CD14-positive monocyte (primary cell): ENCODE measurements around the gene IFNGR1. TPM values are rescaled to one million over a fixed set of nuclear protein-coding genes. Genes with fewer than 3 reads are reported as not detected.

Experiments
- DNase-seq, 3 donors: peaks; one replicate each; pipeline ENCODE4 v3.0.0-alpha.2; 2011 to 2022
- H2AFZ ChIP-seq: 2 replicates; pipeline ENCODE4 v1.6.0; 2012; ENCODE audit warnings: mild to moderate bottlenecking, low read depth, low read length, inconsistent platforms; ENCODE audit not compliant: insufficient read depth, poor library complexity, severe bottlenecking
- H3K27ac ChIP-seq, 2 donors: 1 replicate in 1 of 2; 2 replicates in 1 of 2; pipeline ENCODE4 v1.5.1; 2012 to 2013; ENCODE audit warnings: low read length in 2 of 2, control low read depth in 1 of 2, inconsistent platforms in 1 of 2, low read depth in 1 of 2, mild to moderate bottlenecking in 1 of 2
- H3K27me3 ChIP-seq, 2 donors: one replicate each; pipeline versions ENCODE4 v1.6.0 to v1.6.1; 2011 to 2013; ENCODE audit warnings: low read length in 2 of 2; ENCODE audit not compliant: control insufficient read depth in 2 of 2, insufficient read depth in 2 of 2
- H3K36me3 ChIP-seq, 2 donors: replicated peaks in 1 of 2; 1 replicate in 1 of 2; 2 replicates in 1 of 2; pipeline versions ENCODE4 v1.5.1 to v1.6.1; 2012 to 2013; ENCODE audit warnings: low read length in 2 of 2, control low read depth in 1 of 2, inconsistent platforms in 1 of 2, mild to moderate bottlenecking in 1 of 2; ENCODE audit not compliant: insufficient read depth in 2 of 2, control insufficient read depth in 1 of 2
- H3K4me1 ChIP-seq, 2 donors: 1 replicate in 1 of 2; 2 replicates in 1 of 2; pipeline versions ENCODE4 v1.5.1 to v1.6.1; 2012 to 2013; ENCODE audit warnings: low read length in 2 of 2, control low read depth in 1 of 2, inconsistent platforms in 1 of 2, mild to moderate bottlenecking in 1 of 2, moderate library complexity in 1 of 2; ENCODE audit not compliant: insufficient read depth in 2 of 2, control insufficient read depth in 1 of 2
- H3K4me2 ChIP-seq: replicated peaks from 2 replicates; pipeline ENCODE3; 2012; ENCODE audit warnings: low read length, moderate library complexity, mild to moderate bottlenecking; ENCODE audit not compliant: poor library complexity, severe bottlenecking; ENCODE audit errors: extremely low read depth
- H3K4me3 ChIP-seq, 3 experiments: fragments of 200-600 bp in 1 of 3; sonication (generic) in 1 of 3; replicated peaks in 1 of 3; 1 replicate in 2 of 3; 2 replicates in 1 of 3; pipeline ENCODE4 v1.5.1; 2011 to 2013; ENCODE audit warnings: low read length in 3 of 3, mild to moderate bottlenecking in 3 of 3, control low read depth in 2 of 3, low read depth in 2 of 3, inconsistent platforms in 1 of 3, moderate library complexity in 1 of 3
- H3K79me2 ChIP-seq: 2 replicates; pipeline ENCODE4 v1.6.0; 2012; ENCODE audit warnings: mild to moderate bottlenecking, control low read depth, inconsistent platforms, low read length, moderate library complexity; ENCODE audit not compliant: insufficient read depth
- H3K9ac ChIP-seq: 2 replicates; pipeline ENCODE4 v1.6.0; 2017; ENCODE audit warnings: low read length, mild to moderate bottlenecking; ENCODE audit not compliant: insufficient read depth, poor library complexity, severe bottlenecking
- H3K9me3 ChIP-seq, 2 donors: replicated peaks in 1 of 2; 1 replicate in 1 of 2; 2 replicates in 1 of 2; pipeline versions ENCODE4 v1.5.1 to v1.6.1; 2012 to 2013; ENCODE audit warnings: low read length in 2 of 2, control low read depth in 1 of 2; ENCODE audit not compliant: control insufficient read depth in 1 of 2, insufficient read depth in 1 of 2
- H4K20me1 ChIP-seq: 2 replicates; pipeline ENCODE4 v1.6.0; 2012; ENCODE audit warnings: mild to moderate bottlenecking, low read length, control low read depth, moderate library complexity; ENCODE audit not compliant: insufficient read depth
- H3K27ac Mint-ChIP-seq, 7 donors: one replicate each; pipeline ENCODE4 v1.8.0; 2020; ENCODE audit warnings: mild to moderate bottlenecking in 7 of 7, mixed read lengths in 7 of 7, moderate library complexity in 6 of 7, inconsistent platforms in 2 of 7
- H3K27me3 Mint-ChIP-seq, 3 donors: one replicate each; pipeline ENCODE4 v1.8.0; 2021 to 2022; ENCODE audit warnings: low read depth in 3 of 3, mild to moderate bottlenecking in 3 of 3, mixed read lengths in 3 of 3, moderate library complexity in 3 of 3, inconsistent platforms in 1 of 3
- H3K36me3 Mint-ChIP-seq, 2 donors: one replicate each; pipeline ENCODE4 v1.8.0; 2020; ENCODE audit warnings: mixed read lengths in 2 of 2, inconsistent platforms in 1 of 2, mild to moderate bottlenecking in 1 of 2
- H3K4me1 Mint-ChIP-seq: one replicate; pipeline ENCODE4 v1.8.0; 2020; ENCODE audit warnings: mild to moderate bottlenecking, mixed read lengths
- H3K4me3 Mint-ChIP-seq, 2 donors: one replicate each; pipeline ENCODE4 v1.8.0; 2020; ENCODE audit warnings: mild to moderate bottlenecking in 2 of 2, mixed read lengths in 2 of 2, moderate library complexity in 1 of 2
- H3K9me3 Mint-ChIP-seq, 7 donors: one replicate each; pipeline ENCODE4 v1.8.0; 2020 to 2022; ENCODE audit warnings: mixed read lengths in 7 of 7, mild to moderate bottlenecking in 6 of 7, moderate library complexity in 6 of 7, inconsistent platforms in 2 of 7
- WGBS: methylation state at CpG from one replicate; pipeline ENCODE4 v1.1.5; 2013; ENCODE audit warnings: missing lambda C conversion rate; ENCODE audit not compliant: insufficient coverage; 5-methylcytosine and 5-hydroxymethylcytosine counted together
- intact Hi-C, 2 donors: fragments of 100-400 bp; cut with micrococcal nuclease; formaldehyde crosslinking; loops; one replicate each; pipeline versions ENCODE4 v1.15.0 to v1.15.1; 2023
- polyA plus RNA-seq, 3 donors: library from polyadenylated mRNA; depleted of rRNA in 1 of 3; unstranded in 2 of 3; stranded (reverse) in 1 of 3; fragments of 300-500 nt in 2 of 3; fragments of >200 nt in 1 of 3; fragmentation: Illumina TruSeq in 2 of 3; gene quantifications; 1 replicate in 2 of 3; 2 replicates in 1 of 3; pipeline ENCODE4 v1.2.3, GENCODE V29; 2012 to 2021
- TF ChIP-seq, protein P1 (sequence below): fragments of 200-600 bp; IDR thresholded peaks from one replicate; pipeline ENCODE4 v1.8.0; 2022; ENCODE audit warnings: antibody characterized with exemption, mild to moderate bottlenecking

Gene IFNGR1
- polyA plus RNA-seq, 3 donors: 204 to 372 (median 364) TPM

DNA sequence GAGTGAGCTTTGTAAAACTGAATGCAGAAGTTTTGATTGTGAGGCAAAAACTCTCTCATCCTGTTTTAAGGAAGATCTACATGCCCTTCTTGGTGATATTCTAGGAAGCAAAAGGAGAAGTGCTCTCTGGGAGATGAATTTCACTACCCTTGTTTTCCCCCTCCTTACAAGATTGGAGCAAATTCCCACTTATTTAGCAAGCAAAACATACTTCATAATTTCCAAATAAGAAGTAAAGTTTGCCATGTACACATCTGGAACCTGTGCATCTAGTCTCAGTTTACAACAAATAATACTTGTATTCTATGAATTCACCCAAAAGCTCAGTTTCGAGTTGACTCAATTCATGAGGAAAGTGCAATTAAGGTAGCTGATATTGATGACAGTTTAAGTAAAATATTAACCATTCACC is 27.6 kb upstream of the IFNGR1 start:
- no peaks in the 10 kb centered on the region for H3K36me3 ChIP-seq
- H3K9ac ChIP-seq: no peak overlapping the region
- H3K4me3 ChIP-seq: peak overlapping the region in 1 of 3 experiments; percentile 8
- no peaks in the 10 kb centered on the region for H3K9me3 ChIP-seq
- DNase-seq: peak in 2 of 3 donors; percentile 51 to 54
- no peaks in the 10 kb centered on the region for H3K79me2 ChIP-seq
- H2AFZ ChIP-seq: no peak overlapping the region
- TF ChIP-seq, protein P1, sequence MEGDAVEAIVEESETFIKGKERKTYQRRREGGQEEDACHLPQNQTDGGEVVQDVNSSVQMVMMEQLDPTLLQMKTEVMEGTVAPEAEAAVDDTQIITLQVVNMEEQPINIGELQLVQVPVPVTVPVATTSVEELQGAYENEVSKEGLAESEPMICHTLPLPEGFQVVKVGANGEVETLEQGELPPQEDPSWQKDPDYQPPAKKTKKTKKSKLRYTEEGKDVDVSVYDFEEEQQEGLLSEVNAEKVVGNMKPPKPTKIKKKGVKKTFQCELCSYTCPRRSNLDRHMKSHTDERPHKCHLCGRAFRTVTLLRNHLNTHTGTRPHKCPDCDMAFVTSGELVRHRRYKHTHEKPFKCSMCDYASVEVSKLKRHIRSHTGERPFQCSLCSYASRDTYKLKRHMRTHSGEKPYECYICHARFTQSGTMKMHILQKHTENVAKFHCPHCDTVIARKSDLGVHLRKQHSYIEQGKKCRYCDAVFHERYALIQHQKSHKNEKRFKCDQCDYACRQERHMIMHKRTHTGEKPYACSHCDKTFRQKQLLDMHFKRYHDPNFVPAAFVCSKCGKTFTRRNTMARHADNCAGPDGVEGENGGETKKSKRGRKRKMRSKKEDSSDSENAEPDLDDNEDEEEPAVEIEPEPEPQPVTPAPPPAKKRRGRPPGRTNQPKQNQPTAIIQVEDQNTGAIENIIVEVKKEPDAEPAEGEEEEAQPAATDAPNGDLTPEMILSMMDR: no peak
- H3K4me1 ChIP-seq: peaks cover 48 to 54% of the 10 kb centered on the region in 2 donors
- intact Hi-C loops: no loop called here
- H3K27me3 ChIP-seq: no peaks in the 10 kb centered on the region
- H3K4me2 ChIP-seq: peak overlapping the region; percentile 20
- Mint-ChIP-seq H3K9me3 (peaks cover 0 to 9% (median 7%) of the 10 kb centered on the region in 7 donors), H3K4me1 (peaks cover 49% of the 10 kb centered on the region), H3K4me3 (peak overlapping the region in 1 of 2 donors; percentile 26), H3K36me3 (peaks cover 0 to 3% of the 10 kb centered on the region in 2 donors), H3K27me3 (peaks cover 0 to 2% (median 0%) of the 10 kb centered on the region in 3 donors), H3K27ac (peak overlapping the region in 3 of 7 donors; percentile 8 to 24 (median 19))
- no peaks in the 10 kb centered on the region for H4K20me1 ChIP-seq
- no CpG with 5 or more reads among the region's 1 CpG for WGBS
- peak overlapping the region in 1 of 2 donors; percentile 75 for H3K27ac ChIP-seq

DNA sequence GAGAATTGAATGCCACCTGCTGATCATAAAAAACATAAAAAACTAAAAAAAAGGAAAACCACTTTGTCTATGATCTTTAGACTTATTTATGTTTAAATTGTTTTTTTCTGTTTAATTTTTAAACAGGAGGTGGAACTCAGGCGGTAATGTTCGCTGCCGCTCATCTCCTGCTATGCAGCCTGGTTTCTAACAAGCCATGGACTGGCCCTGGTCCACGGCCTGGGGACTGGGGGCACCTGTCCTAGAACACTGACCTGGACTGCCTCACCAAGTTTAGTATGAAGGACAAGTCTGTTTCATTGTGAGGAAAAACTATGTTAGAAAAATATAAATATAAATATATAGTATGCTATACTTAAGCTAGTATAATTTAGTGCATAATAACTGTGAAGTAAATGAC is 27.0 kb upstream of the IFNGR1 start:
- Histone ChIP-seq H3K9ac (no peak overlapping the region), H3K4me1 (peaks cover 52 to 61% of the 10 kb centered on the region in 2 donors), H3K27me3 (no peaks in the 10 kb centered on the region), H4K20me1 (no peaks in the 10 kb centered on the region), H3K27ac (peak overlapping the region in 1 of 2 donors; percentile 30), H3K36me3 (no peaks in the 10 kb centered on the region), H3K4me3 (peak overlapping the region in 1 of 3 experiments; percentile 8), H3K9me3 (no peaks in the 10 kb centered on the region), H2AFZ (no peak overlapping the region), H3K4me2 (peak overlapping the region; percentile 20), H3K79me2 (no peaks in the 10 kb centered on the region)
- intact Hi-C loops: no loop called here
- peaks cover 0 to 2% (median 0%) of the 10 kb centered on the region in 3 donors for H3K27me3 Mint-ChIP-seq
- H3K4me1 Mint-ChIP-seq: peaks cover 55% of the 10 kb centered on the region
- DNase-seq: no peak
- peaks cover 0 to 9% (median 7%) of the 10 kb centered on the region in 7 donors for H3K9me3 Mint-ChIP-seq
- peaks cover 0 to 3% of the 10 kb centered on the region in 2 donors for H3K36me3 Mint-ChIP-seq
- TF ChIP-seq, protein P1: no peak
- H3K27ac Mint-ChIP-seq: peak overlapping the region in 1 of 7 donors; percentile 36
- H3K4me3 Mint-ChIP-seq: no peak overlapping the region
- 100% methylated on average over 3 of the region's 4 CpGs for WGBS
